PC-9 (cell line): ENCODE results near the gene MS4A7.

Experiments
- CTCF ChIP-seq: fragments of 200-600 bp; sonication (generic); conservative IDR thresholded peaks from 2 replicates; pipeline ENCODE4 v1.6.1; 2017; ENCODE audit warnings: mixed run types, antibody characterized with exemption, mild to moderate bottlenecking, moderate library complexity
- EZH2 ChIP-seq: fragments of 200-600 bp; sonication (generic); IDR thresholded peaks from 2 replicates; pipeline ENCODE4 v1.8.0; 2017; ENCODE audit warnings: antibody characterized with exemption, low read depth

GRCh38 chr11:60367896-60368295, 10.4 kb upstream of the MS4A7 start:
- TF ChIP-seq CTCF (no peak), EZH2 (no peak)
